SK-N-SH (cell line): Measurements from ENCODE around the gene NME8. TPM values are rescaled to one million over a fixed set of nuclear protein-coding genes. Genes with fewer than 3 reads are reported as not detected.

Experiments
- CTCF ChIA-PET: fragments of 300-600, 350-600 bp; formaldehyde crosslinking; extraction: SDS; loops from one replicate; lab custom pipeline; 2021; lab: Yijun Ruan, JAX
- POLR2A ChIA-PET: fragments of 350-600 bp; sonication (Branson Sonifier 250); formaldehyde crosslinking; extraction: SDS; loops from one replicate; lab custom pipeline; 2020; ENCODE audit warnings: antibody characterized with exemption, inconsistent platforms; lab: Yijun Ruan, JAX
- DNase-seq: peaks from one replicate; pipeline ENCODE4 v3.0.0; 2012
- H2AFZ ChIP-seq: fragments of 200-600 bp; sonication (generic); 2 replicates; pipeline ENCODE4 v1.8.1; 2016; ENCODE audit warnings: antibody characterized with exemption, mild to moderate bottlenecking, low read depth
- H3F3A ChIP-seq: fragments of 200-600 bp; sonication (generic); replicated peaks from 2 replicates; pipeline ENCODE3; 2016; ENCODE audit warnings: antibody characterized with exemption, mild to moderate bottlenecking; ENCODE audit not compliant: insufficient read depth
- H3K27ac ChIP-seq, 2 experiments: fragments of 200-500 bp in 1 of 2; fragments of 200-600 bp in 1 of 2; sonication (Bioruptor generic) in 1 of 2; sonication (generic), shearing (Covaris generic) in 1 of 2; 2 replicates each; pipeline versions ENCODE4 v1.5.1 to v1.6.1; 2014 to 2016; ENCODE audit warnings: low read depth in 2 of 2, inconsistent platforms in 1 of 2, low read length in 1 of 2, mild to moderate bottlenecking in 1 of 2, mixed read lengths in 1 of 2
- H3K27me3 ChIP-seq: fragments of 200-600 bp; sonication (generic), shearing (Covaris generic); 2 replicates; pipeline ENCODE4 v1.6.1; 2016; ENCODE audit warnings: mixed run types; ENCODE audit not compliant: insufficient read depth
- H3K36me3 ChIP-seq, 2 experiments: fragments of 200-500 bp in 1 of 2; fragments of 200-600 bp in 1 of 2; sonication (Bioruptor generic) in 1 of 2; sonication (generic) in 1 of 2; replicated peaks in 1 of 2; 2 replicates each; pipeline versions ENCODE3 to v1.5.1; 2014 to 2016; ENCODE audit warnings: low read length in 1 of 2, mild to moderate bottlenecking in 1 of 2; ENCODE audit not compliant: insufficient read depth in 2 of 2, control insufficient read depth in 1 of 2
- H3K4me1 ChIP-seq, 2 experiments: fragments of 200-500 bp in 1 of 2; fragments of 200-600 bp in 1 of 2; sonication (Bioruptor generic) in 1 of 2; sonication (generic), shearing (Covaris generic) in 1 of 2; 2 replicates each; pipeline versions ENCODE4 v1.5.1 to v1.6.1; 2014 to 2016; ENCODE audit warnings: low read depth in 1 of 2, low read length in 1 of 2, mixed run types in 1 of 2; ENCODE audit not compliant: insufficient read depth in 2 of 2, control insufficient read depth in 1 of 2
- H3K4me2 ChIP-seq: fragments of 200-600 bp; sonication (generic), shearing (Covaris generic); 2 replicates; pipeline ENCODE4 v1.6.1; 2017; ENCODE audit warnings: mixed run types
- H3K4me3 ChIP-seq, 2 experiments: fragments of 200-500 bp in 1 of 2; fragments of 200-600 bp in 1 of 2; sonication (Bioruptor generic) in 1 of 2; sonication (generic), shearing (Covaris generic) in 1 of 2; 2 replicates each; pipeline versions ENCODE4 v1.5.1 to v1.8.1; 2014 to 2016; ENCODE audit warnings: low read depth in 2 of 2, inconsistent platforms in 1 of 2, low read length in 1 of 2, mild to moderate bottlenecking in 1 of 2, mixed read lengths in 1 of 2, moderate library complexity in 1 of 2
- H3K79me2 ChIP-seq: fragments of 200-600 bp; sonication (generic); 2 replicates; pipeline ENCODE4 v1.8.1; 2017; ENCODE audit warnings: mild to moderate bottlenecking; ENCODE audit not compliant: insufficient read depth
- H3K9ac ChIP-seq: fragments of 200-600 bp; sonication (generic); 2 replicates; pipeline ENCODE4 v1.6.1; 2017; ENCODE audit warnings: mixed run types
- H3K9me2 ChIP-seq: fragments of 200-600 bp; sonication (generic); 2 replicates; pipeline ENCODE4 v1.6.1; 2017; ENCODE audit warnings: mixed run types
- H3K9me3 ChIP-seq: fragments of 200-600 bp; sonication (generic); 2 replicates; pipeline ENCODE4 v1.6.1; 2017; ENCODE audit warnings: mixed run types, mild to moderate bottlenecking, moderate library complexity
- H4K20me1 ChIP-seq: fragments of 200-600 bp; sonication (generic); 2 replicates; pipeline ENCODE4 v1.6.1; 2017; ENCODE audit warnings: mild to moderate bottlenecking, mixed run types; ENCODE audit not compliant: insufficient read depth
- CHD2 ChIP-seq: fragments of 150-350 bp; IDR thresholded peaks from 2 replicates; pipeline ENCODE4 v1.6.1; 2018; ENCODE audit warnings: low read length; ENCODE audit not compliant: partially characterized antibody
- ELF1 ChIP-seq: IDR thresholded peaks from 2 replicates; pipeline ENCODE4 v1.4.0; 2012
- EP300 ChIP-seq, 2 experiments: IDR thresholded peaks; 2 replicates each; pipeline versions ENCODE4 v1.4.0 to v1.6.1; 2012; ENCODE audit warnings: borderline replicate concordance in 1 of 2, low read depth in 1 of 2, low read length in 1 of 2
- FOSL2 ChIP-seq: IDR thresholded peaks from 2 replicates; pipeline ENCODE4 v1.4.0; 2012; ENCODE audit warnings: low read depth, mild to moderate bottlenecking, moderate library complexity, borderline replicate concordance
- GABPA ChIP-seq: IDR thresholded peaks from 2 replicates; pipeline ENCODE4 v1.4.0; 2012; ENCODE audit warnings: low read depth, mild to moderate bottlenecking
- GATA2 ChIP-seq: sonication (generic); formaldehyde crosslinking; IDR thresholded peaks from 2 replicates; pipeline ENCODE4 v1.5.0; 2020; ENCODE audit warnings: mild to moderate bottlenecking, missing genetic modification reagents
- MAX ChIP-seq: IDR thresholded peaks from 2 replicates; pipeline ENCODE4 v1.4.0; 2012; ENCODE audit warnings: low read depth
- MEF2A ChIP-seq: IDR thresholded peaks from 2 replicates; pipeline ENCODE4 v1.4.0; 2012; ENCODE audit warnings: low read depth, borderline replicate concordance
- MXI1 ChIP-seq: IDR thresholded peaks from 2 replicates; pipeline ENCODE4 v1.6.1; 2012; ENCODE audit warnings: mild to moderate bottlenecking, low read depth, low read length, improper control_type of control experiment
- NRF1 ChIP-seq: IDR thresholded peaks from 2 replicates; pipeline ENCODE4 v1.6.1; 2012; ENCODE audit warnings: low read depth, mild to moderate bottlenecking, low read length
- PBX3 ChIP-seq: IDR thresholded peaks from 2 replicates; pipeline ENCODE4; 2012
- POLR2AphosphoS5 ChIP-seq: IDR thresholded peaks from 2 replicates; pipeline ENCODE4 v1.6.1; 2012; ENCODE audit warnings: low read depth, low read length
- RAD21 ChIP-seq: IDR thresholded peaks from 2 replicates; pipeline ENCODE4 v1.6.1; 2012; ENCODE audit warnings: mild to moderate bottlenecking, low read length
- RCOR1 ChIP-seq: fragments of 150-350 bp; IDR thresholded peaks from 2 replicates; pipeline ENCODE4 v1.6.1; 2017; ENCODE audit warnings: antibody characterized with exemption, low read length
- RFX5 ChIP-seq: IDR thresholded peaks from 2 replicates; pipeline ENCODE4 v1.6.1; 2012; ENCODE audit warnings: mild to moderate bottlenecking, improper control_type of control experiment, low read length
- TAF1 ChIP-seq: IDR thresholded peaks from 2 replicates; pipeline ENCODE4 v1.6.1; 2012; ENCODE audit warnings: low read depth, mild to moderate bottlenecking, low read length, moderate library complexity, borderline replicate concordance
- TCF12 ChIP-seq: IDR thresholded peaks from 2 replicates; pipeline ENCODE4 v1.4.0; 2012
- YY1 ChIP-seq: IDR thresholded peaks from 2 replicates; pipeline ENCODE4 v1.4.0; 2012; ENCODE audit warnings: low read depth, mild to moderate bottlenecking
- ZBTB33 ChIP-seq: IDR thresholded peaks from 2 replicates; pipeline ENCODE4 v1.4.0; 2012; ENCODE audit warnings: low read depth, borderline replicate concordance
- WGBS: methylation state at CpG from one replicate; pipeline ENCODE4 v1.1.6; 2017; ENCODE audit warnings: low lambda C conversion rate; 5-methylcytosine and 5-hydroxymethylcytosine counted together
- polyA plus RNA-seq, 3 experiments: library from polyadenylated mRNA; depleted of rRNA; stranded (reverse); fragments of >200 nt; gene quantifications; 2 replicates each; pipeline ENCODE4 v1.2.3, GENCODE V29; 2012
- TF ChIP-seq, protein P1 (sequence below): IDR thresholded peaks from 2 replicates; pipeline ENCODE4 v1.4.0; 2012; ENCODE audit warnings: low read depth, borderline replicate concordance

Gene NME8, protein sequence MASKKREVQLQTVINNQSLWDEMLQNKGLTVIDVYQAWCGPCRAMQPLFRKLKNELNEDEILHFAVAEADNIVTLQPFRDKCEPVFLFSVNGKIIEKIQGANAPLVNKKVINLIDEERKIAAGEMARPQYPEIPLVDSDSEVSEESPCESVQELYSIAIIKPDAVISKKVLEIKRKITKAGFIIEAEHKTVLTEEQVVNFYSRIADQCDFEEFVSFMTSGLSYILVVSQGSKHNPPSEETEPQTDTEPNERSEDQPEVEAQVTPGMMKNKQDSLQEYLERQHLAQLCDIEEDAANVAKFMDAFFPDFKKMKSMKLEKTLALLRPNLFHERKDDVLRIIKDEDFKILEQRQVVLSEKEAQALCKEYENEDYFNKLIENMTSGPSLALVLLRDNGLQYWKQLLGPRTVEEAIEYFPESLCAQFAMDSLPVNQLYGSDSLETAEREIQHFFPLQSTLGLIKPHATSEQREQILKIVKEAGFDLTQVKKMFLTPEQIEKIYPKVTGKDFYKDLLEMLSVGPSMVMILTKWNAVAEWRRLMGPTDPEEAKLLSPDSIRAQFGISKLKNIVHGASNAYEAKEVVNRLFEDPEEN
- polyA plus RNA-seq (2012; rRNA removed): not detected in 2 replicates
- not detected in 2 replicates for polyA plus RNA-seq (2012; cell fraction: cytosol; rRNA removed)
- not detected in 2 replicates for polyA plus RNA-seq (2012; cell fraction: nucleus; rRNA removed)

DNA sequence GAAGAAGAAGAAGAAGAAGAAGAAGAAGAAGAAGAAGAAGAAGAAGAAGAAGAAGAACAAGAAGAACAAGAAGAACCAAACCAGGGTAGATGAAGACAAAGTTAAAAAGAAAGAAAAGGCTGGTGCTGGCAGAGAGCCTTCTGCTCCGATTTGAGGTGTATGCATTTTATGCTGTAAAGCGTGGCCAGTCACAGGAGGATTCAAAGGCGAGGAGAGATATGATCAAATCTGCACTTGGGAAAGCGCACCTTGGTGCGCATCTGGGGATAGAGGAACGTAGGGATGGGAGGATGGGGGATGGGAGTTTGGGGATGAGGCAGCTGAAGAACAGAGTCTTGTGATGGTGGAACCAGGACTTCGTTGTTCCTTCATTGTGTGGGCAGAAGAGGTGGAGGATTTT is at the start of gene NME8:
Gene NME8 (plus strand): TSS at position 301 of the 400 bp plus-strand sequence. CDS start 1,670 bp downstream, outside the sequence.
- Histone ChIP-seq H2AFZ (no peak within 1 kb of the TSS), H3F3A (no peaks in the 10 kb centered on the region), H3K36me3 (no peaks in the 10 kb centered on the region)
- TF ChIP-seq MAX: no peak
- TF ChIP-seq ELF1: no peak
- TF ChIP-seq FOSL2: no peak
- no peak for TF ChIP-seq GATA2 (CRISPR knock-in tag)
- no peak for TF ChIP-seq NRF1
- TF ChIP-seq YY1: no peak
- no peak for TF ChIP-seq TAF1
- no peak for TF ChIP-seq MEF2A
- no peak for TF ChIP-seq TCF12
- TF ChIP-seq, protein P1, sequence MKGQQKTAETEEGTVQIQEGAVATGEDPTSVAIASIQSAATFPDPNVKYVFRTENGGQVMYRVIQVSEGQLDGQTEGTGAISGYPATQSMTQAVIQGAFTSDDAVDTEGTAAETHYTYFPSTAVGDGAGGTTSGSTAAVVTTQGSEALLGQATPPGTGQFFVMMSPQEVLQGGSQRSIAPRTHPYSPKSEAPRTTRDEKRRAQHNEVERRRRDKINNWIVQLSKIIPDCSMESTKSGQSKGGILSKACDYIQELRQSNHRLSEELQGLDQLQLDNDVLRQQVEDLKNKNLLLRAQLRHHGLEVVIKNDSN: no peak
- TF ChIP-seq, all 33 proteins: peak for 0
- Histone ChIP-seq H3K79me2 (no peaks in the 10 kb centered on the region), H3K9me2 (no peaks in the 10 kb centered on the region), H3K27ac (no peak within 1 kb of the TSS), H3K4me3 (no peak within 1 kb of the TSS), H3K4me2 (no peak within 1 kb of the TSS), H4K20me1 (no peaks in the 10 kb centered on the region), H3K9ac (no peak within 1 kb of the TSS), H3K27me3 (no peaks in the 10 kb centered on the region), H3K4me1 (no peaks in the 10 kb centered on the region), H3K9me3 (no peaks in the 10 kb centered on the region)
- POLR2A ChIA-PET: no interaction called here
- CTCF ChIA-PET: interaction anchor here (1.2 to 1.4 kb wide), 2 partner anchors 15 to 612 kb away, joined by 3 to 4 read pairs; no protein-coding TSS in a partner anchor
- no peak for DNase-seq
- 41% methylated on average over 7 of the region's 7 CpGs for WGBS

GRCh38 chr7:37806152-37806551 is 42.2 kb upstream of the NME8 start:
- no peak overlapping the region for H3K27ac ChIP-seq
- H3K9me2 ChIP-seq: no peaks in the 10 kb centered on the region; the same call in 1 of the 2 replicates
- ChIA-PET POLR2A (no interaction called here), CTCF (interaction anchor here (1.6 kb wide), 1 partner anchor 47 kb away, joined by 3 read pairs; no protein-coding TSS in a partner anchor)
- no peaks in the 10 kb centered on the region for H3F3A ChIP-seq
- no peak overlapping the region for H3K4me2 ChIP-seq
- no peaks in the 10 kb centered on the region for H4K20me1 ChIP-seq
- no peaks in the 10 kb centered on the region for H3K79me2 ChIP-seq
- no peaks in the 10 kb centered on the region for H3K27me3 ChIP-seq
- WGBS: 8% methylated on average over 2 of the region's 2 CpGs
- no peaks in the 10 kb centered on the region for H3K9me3 ChIP-seq
- no peak overlapping the region for H3K4me3 ChIP-seq
- H2AFZ ChIP-seq: no peak overlapping the region
- no peaks in the 10 kb centered on the region for H3K36me3 ChIP-seq
- H3K9ac ChIP-seq: no peak overlapping the region
- no peak for DNase-seq
- no peaks in the 10 kb centered on the region for H3K4me1 ChIP-seq
- no peak for TF ChIP-seq EP300 (IDR thresholded peaks at IDR 0.05; ENCODE audit: borderline replicate concordance in 1 of 2, low read depth in 1 of 2, low read length in 1 of 2)
- no peak for TF ChIP-seq TAF1
- no peak for TF ChIP-seq ZBTB33
- TF ChIP-seq MXI1: no peak
- no peak for TF ChIP-seq RFX5
- TF ChIP-seq NRF1: no peak
- TF ChIP-seq ELF1: no peak
- no peak for TF ChIP-seq PBX3
- TF ChIP-seq, protein P1: no peak
- no peak for TF ChIP-seq YY1
- no peak for TF ChIP-seq CHD2
- no peak for TF ChIP-seq RCOR1
- no peak for TF ChIP-seq POLR2AphosphoS5
- TF ChIP-seq GABPA: no peak
- TF ChIP-seq RAD21: no peak
